ENCODE measurements around the gene STX8.

Gene STX8

GRCh38 chr17:9557161-9557755 is 18.4 kb downstream of the STX8 start:
- DNase-seq (ENCODE audit: low spot score) = no peak

DNA sequence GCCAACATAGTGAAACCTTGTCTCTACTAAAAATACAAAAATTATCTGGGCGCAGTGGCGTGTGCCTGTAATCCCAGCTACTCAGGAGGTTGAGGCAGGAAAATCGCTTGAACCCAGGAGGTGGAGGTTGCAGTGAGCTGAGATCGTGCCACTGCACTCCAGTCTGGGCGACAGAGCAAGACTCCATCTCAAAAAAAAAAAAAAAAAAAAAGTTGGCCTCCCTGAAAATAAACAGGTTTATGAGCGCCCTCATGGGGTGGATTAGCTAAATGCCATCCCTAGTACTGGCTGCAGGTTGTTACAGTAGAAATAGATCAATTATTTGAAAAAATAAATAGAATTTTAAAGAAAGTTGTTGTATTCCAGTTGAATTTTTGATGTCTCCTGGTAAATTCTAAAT is 20.9 kb downstream of the STX8 start:
- peak; percentile 45 for DNase-seq (ENCODE audit: low spot score)

- DNase-seq (ENCODE audit: low spot score) = no peak
Observed at GRCh38 chr17:9553596-9553995, 22.0 kb downstream of the STX8 start.

- no peak for DNase-seq (ENCODE audit: low spot score)
Observed at GRCh38 chr17:9553181-9553580, 22.4 kb downstream of the STX8 start.

- no peak for DNase-seq (ENCODE audit: low spot score)
Observed at GRCh38 chr17:9549215-9549614, 26.4 kb downstream of the STX8 start.

- DNase-seq (ENCODE audit: low spot score) = no peak
Observed at GRCh38 chr17:9544221-9544620, 31.4 kb downstream of the STX8 start.

GRCh38 chr17:9541718-9542117 is 33.9 kb downstream of the STX8 start:
- DNase-seq (ENCODE audit: low spot score) = no peak

DNA sequence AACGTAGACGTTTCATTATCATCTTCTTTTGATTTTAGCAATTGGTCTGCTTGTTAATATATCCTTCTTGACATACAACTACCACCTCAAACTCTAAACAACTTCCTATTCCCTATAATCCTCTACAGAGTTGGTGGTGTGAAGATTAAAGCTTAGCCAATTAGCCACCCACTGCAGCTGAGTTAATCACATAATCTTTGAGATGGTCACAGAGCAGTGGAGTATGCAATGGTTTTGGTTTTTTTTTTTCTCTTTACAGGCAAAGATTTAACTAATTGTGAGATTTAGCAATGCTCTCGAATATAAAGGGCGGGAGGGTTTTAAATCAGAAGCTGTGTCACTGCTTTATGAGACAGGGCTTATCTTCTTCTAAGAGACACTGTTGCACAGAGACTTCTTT is 37.0 kb downstream of the STX8 start:
- DNase-seq (ENCODE audit: low spot score) = no peak

DNA sequence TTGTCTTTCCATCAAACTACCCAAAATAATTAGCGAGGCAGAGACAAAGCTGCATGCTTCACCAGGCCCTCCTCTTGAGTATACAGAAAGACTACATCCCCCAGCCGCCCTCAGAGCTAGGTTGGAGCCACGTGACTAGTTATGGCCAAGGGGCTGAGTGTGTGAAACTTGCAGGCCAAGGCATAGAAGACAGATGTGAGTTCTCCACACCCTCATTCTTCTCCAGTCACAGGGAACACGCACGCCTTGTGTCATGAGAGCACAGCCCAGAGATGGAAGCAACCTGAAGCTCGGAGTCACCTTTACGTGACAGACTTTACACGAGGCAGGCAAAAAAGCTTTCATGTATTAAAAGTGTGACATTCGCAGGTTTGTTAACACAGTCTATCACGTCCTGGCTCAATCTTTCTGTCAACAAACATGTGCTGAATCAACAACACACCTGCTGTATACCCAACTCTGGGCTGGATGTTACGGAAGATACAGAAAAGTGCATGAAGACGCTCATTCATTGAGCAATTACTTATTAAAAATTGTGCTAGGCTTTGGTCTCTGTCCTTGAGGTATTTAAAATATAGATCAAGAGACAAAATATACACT is 38.3 kb downstream of the STX8 start:
- no peak for DNase-seq (ENCODE audit: low spot score)

DNA sequence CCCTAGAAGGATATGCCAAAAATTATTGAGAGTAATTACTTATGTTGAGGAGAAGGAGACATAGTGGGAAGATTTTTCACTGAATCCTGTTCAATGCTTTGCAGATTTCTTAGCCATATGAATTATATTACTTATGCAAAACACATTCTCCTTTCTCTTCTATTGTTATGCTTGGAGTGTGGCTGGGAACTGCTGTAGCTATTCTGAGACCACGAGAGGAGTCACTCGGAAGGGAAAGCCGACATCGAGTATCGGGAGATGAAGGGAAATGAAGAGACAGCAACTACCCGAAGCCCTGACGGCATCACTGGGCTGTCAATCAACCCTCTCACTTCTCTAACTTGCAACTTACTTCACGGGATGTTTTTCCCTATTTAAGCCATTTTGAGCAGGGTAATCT is 39.6 kb downstream of the STX8 start:
- no peak for DNase-seq (ENCODE audit: low spot score)

DNA sequence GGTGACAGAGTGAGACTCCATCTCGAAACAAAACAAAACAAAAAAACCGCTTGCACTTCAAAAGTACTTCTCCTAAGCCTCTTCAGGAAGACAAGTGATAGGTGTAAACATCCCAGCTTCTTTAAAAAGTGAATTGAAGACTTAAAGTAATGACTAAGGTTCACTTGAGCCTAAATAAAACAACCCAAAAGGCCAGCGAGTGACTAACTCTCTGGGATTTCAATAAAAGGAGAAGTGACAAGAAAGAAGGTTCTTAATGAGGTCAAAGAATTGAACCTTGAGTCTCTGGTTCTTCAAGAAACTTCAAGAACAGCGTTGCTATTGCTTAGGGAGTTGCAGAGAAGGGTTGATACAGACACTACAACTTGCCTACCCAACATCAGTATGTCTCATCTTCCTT is 42.2 kb downstream of the STX8 start:
- DNase-seq (ENCODE audit: low spot score) = no peak

DNA sequence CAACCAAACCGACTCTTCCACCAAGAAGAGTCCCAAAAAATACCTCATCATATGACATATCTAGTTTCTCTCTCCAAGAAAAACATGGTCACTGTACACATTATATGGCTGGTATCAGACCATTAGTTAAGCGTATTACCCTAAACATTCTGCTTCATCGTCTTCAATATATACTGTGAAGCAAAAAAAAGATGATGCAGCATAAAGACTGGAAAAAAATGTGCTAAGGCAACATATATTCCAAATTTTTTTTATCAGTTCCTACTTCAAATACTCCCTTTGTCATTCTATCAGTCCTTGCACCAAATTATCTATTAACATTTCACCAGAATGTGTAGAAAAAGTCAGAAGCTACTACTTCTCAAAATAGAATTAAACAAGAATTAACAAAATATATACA is 42.9 kb downstream of the STX8 start:
- DNase-seq (ENCODE audit: low spot score) = no peak

DNA sequence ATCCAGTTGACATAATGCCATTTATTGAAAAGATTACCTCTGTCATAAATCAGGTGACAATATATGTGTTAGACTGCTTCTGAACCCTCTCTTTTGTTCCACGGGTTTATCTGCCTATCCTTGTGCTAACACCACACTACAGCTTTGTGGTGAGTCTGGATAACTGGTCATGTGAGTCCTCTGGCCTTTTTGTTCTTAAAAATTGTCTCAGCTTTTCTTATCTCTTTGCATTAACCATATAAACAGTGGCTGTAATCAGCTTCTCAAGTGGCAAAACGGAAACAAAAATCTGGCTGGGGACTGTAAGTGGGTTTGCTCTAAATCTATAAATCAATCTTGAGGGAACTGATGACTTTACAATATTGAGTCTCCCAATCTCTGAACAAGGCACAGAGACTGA is 44.6 kb downstream of the STX8 start:
- no peak for DNase-seq (ENCODE audit: low spot score)

DNA sequence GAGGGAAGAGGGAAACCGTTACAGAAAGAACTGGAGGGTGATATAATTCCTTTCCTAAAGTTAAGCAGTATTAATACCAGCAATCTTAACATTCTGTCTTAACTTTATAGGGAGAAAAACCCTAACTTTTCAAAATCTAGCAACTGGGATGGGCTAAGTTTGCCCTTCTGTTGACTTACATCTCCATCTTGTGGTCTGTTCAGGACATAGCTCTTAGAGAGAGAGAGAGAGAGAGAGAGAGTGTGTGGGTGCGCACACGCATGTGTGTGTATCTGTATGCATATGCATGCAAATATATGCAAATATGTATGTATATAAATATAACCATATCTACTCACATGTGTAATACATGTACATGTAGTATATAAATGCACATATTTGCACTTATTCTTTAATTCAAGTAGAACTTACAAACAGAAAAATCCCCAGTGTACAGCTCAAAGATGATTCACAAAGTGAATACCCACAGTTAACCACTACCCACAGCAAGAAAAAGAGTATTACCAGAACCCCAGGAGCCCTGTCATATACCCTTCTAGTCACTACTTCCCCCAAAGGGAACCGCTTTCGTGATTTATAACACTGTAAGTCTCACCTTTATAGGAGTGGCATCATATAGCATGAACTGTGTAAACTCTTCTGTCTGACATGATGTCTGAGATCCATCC is 46.5 kb downstream of the STX8 start:
- DNase-seq (ENCODE audit: low spot score) = no peak

GRCh38 chr17:9527788-9528187 is 47.8 kb downstream of the STX8 start:
- no peak for DNase-seq (ENCODE audit: low spot score)

DNA sequence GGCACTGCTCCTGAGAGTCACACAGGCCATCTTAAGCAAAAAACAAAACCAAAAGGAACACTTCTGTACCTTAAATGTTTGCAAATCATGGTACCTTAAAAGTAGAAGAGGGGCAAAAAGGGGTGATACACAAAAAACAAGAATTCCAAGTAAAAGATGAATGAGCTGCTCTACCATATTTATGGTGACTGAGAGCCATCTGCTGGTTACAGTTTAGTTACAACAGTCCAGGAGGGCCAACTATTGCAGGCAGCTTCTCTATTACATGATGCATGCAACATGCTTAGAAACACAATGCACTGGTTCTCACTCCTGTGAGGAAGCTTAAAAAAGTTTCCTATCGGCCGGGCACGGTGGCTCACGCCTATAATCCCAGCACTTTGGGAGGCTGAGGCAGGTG is 53.5 kb downstream of the STX8 start:
- DNase-seq (ENCODE audit: low spot score) = peak; percentile 18

DNA sequence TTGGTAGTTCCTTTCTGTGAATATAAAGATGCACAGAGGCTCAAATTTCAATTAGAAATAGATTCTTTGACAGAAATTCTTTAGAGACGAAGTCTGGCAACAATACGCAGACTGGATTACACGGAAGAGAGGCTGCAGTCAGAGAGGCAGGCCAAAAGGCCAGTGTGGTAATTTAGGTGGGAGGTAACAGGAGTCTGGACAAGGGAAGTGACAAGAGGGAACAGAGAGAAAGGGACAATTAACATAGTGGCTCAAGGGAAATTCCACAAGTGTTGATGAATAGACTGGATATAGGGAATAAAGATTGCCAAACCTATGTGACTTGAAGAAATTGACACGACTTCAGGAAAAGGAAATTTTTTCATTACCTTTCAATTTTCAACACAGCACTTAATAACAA is 54.6 kb downstream of the STX8 start:
- no peak for DNase-seq (ENCODE audit: low spot score)

DNA sequence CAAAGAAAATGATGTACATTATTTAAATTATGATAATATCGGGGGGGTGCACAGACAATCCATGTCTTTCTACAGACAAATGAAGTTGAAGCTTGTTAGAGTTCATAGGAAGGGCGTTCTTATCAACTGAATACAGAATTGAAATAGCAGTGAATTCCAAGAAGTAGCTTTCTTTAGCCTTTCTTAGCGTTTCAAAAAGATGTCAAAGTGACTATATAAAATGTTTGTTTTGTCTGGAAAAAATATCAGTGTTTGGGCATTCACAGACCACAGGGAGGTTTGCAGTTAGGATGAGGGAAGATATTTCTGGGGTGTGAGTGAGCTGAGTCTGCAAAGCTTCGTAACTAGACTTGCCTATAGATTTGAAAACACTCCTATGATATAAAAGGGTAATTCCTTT is 55.0 kb downstream of the STX8 start:
- DNase-seq (ENCODE audit: low spot score) = no peak

- no peak for DNase-seq (ENCODE audit: low spot score)
Observed at GRCh38 chr17:9519583-9520272, 55.9 kb downstream of the STX8 start.

- DNase-seq (ENCODE audit: low spot score) = peak; percentile 1
Observed at GRCh38 chr17:9517396-9517795, 58.2 kb downstream of the STX8 start.

DNA sequence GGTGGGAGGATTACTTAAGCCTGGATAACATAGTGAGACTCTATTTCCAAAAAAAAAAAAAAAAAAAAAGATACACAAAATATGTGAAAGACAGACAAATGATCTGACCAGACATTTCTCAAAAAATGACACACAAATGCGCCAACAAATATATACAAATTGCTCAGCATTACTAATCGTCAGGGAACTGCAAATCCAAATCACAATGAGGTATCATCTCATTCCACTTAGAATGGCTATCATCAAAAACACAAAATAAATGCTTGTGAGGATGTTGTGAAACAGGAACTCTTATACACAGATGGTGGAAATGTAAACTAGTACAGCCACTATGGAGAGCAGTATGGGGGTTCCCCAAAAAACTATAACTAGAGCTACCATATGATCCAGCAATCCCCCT is 62.4 kb downstream of the STX8 start:
- DNase-seq (ENCODE audit: low spot score) = no peak

DNA sequence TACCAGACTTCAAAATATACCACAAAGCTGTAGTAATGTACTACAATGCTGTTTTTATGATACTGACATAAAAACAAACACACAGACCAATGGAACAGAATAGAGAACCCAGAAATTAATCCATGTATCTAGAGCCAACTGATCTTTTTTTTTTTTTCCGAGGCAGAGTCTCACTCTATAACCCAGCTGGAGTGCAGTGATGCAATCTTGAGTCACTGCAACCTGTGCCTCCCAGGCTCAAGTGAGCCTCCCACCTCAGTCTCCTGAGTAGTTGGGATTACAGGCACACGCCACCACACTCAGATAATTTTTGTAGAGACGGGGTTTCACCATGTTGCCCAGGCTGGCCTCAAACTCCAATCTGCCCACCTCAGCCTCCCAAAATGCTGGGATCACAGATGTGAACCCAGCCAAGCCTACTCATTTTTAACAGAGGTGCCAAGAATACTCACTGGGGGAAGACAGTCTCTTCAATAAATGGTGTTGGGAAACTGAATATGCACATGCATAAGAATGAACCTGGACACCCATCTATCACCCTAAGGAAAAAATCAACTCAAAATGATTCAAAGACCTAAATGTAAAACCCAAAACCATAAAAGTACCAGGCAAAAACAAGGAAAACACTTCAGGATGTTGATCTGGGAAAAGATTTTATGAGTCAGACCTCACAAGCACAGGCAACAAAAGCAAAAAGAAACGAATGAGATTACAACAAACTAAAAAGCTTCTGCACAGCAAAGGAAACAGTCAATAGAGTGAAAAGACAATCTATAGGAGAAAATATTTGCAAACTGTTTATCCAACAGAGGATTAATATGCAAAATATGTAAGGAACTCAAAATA is 63.1 kb downstream of the STX8 start:
- DNase-seq (ENCODE audit: low spot score) = no peak

All from CD4-positive, alpha-beta T cell treated with Interleukin-2 at 100 ng/mL for 4 hours (primary cell).